HG02981 (cell line): ENCODE measurements around the gene MYL10.
"Not testable (repeated sequence)": the region's sequence is repeated elsewhere in the genome, so short reads cannot be mapped to it uniquely, and the experiment has no call there.

ENCODE experiments used
- ATAC-seq: cut with Tn5 transposase; IDR thresholded peaks from one replicate; pipeline ENCODE4 v1.9.1; 2021; ENCODE audit warnings: mild to moderate bottlenecking, moderate library complexity; ENCODE audit not compliant: unreplicated experiment

Gene MYL10

DNA sequence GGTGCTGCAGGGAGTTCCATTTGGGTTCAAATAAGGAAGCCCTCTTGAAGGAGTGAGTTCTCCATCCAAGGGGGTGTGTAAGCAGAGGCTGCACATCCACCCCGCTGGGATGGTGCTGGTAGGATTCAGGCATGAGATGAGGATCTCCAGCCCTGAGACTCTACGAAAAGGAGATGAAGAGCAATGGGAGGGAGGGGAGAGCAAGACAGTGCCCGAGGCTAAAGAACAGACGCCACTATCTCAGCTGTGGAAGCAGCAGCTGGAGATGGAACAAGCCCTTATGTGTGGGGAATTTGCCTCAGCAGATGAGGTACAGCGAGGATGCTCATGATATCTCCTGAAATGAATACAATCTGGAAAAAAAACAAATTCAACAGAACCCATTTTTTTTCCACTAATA lies 28.1 kb upstream of the MYL10 start:
- no peak for ATAC-seq

DNA sequence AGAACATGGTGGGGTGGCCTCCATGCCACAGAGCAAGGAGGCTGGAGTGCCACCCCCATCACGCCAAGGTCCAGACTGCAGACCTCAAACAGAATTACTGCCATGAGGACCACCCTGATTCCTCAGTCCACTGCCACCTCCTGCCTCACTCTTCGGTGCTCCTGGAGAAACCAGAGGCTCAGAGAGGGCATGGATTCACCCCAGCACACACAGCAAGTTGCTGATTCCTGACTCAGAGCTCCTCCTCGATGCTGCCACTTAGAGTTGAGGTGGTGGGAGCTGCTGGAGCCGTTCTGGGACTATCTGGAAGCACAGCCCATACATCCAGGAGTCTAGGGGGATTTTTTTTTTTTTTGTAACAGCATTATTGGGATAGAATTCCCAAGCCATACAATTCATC lies 22.0 kb upstream of the MYL10 start:
- ATAC-seq = no peak

DNA sequence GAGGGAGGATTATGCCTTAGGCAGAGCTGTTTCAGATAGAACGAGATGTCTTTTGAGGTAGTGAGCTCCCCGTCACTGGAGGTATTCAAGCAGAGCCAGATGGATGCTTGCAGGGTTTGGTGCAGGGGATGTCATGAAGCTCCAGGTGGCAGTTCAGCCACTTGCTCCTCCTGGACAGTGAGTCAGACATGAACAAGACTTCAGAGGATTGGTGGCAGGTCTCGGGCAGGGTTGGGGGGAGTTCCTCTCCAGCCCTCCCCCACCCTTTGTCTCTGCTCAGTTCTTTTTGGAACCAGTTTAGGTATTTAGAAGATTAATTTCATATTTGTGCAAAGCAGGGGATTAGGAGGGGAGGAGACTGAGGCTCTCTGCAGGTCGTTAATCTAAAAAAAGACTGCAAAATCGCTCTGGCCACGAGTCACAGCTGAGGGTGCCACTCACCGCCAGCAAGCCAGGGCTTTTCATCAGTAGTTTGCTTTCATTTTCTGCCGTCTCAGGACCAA lies 21.5 kb upstream of the MYL10 start:
- no peak for ATAC-seq

DNA sequence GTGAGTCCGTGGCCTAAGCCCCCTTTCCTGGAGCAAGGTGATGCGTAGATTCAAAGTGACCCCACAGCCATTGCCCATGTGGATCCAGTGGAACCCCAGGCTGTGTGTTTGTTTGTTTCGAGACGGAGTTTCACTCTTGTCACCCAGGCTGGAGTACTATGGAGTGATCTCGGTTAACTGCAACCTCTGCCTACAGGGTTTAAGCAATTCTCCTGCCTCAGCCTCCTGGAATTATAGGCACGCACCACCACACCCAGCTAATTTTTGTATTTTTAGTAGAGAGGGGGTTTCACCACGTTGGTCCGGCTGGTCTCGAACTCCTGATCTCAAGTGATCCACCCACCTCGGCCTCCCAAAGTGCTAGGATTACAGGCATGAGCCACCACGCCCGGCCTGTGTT lies 18.8 kb upstream of the MYL10 start:
- ATAC-seq = not testable (repeated sequence)

DNA sequence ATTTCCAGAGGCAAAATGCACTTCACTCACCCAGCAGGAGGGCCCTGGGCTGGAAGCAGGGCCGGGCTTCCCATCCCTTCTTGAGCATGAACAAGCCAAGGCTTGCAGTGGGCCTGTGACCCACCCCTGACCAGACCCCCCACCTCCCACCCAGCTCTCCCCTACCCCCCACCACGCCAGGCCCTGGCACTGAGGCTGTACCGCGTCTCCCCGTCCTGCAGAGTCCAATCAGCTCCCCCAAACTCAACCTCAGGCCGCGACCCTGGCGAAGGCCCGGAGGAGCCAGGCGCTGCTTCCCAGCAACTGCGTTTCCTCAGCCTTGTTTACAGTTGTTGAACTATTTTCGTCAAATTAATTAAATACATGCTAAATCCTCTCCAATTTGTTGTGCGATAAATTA lies 16.9 kb upstream of the MYL10 start:
- no peak for ATAC-seq

DNA sequence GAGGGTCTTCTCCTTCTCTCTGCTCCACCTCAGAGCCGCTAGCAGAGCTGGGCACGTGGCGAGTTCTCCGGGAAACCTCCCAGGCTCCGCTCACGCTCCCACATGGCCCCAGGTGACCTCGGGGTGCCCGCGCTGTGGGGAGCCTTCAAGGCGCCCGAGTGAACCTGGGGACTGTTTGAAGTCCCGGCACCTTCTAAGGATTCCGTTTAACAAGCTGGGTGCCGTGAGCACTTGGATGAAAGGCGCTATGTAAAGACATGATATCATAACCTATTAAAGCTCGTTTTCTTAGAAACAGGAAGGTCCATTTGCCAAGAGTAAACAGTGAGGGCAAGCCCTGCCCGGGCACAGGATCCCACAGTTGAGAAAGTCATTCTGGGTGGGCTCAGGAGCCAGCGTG lies 15.8 kb upstream of the MYL10 start:
- no peak for ATAC-seq

DNA sequence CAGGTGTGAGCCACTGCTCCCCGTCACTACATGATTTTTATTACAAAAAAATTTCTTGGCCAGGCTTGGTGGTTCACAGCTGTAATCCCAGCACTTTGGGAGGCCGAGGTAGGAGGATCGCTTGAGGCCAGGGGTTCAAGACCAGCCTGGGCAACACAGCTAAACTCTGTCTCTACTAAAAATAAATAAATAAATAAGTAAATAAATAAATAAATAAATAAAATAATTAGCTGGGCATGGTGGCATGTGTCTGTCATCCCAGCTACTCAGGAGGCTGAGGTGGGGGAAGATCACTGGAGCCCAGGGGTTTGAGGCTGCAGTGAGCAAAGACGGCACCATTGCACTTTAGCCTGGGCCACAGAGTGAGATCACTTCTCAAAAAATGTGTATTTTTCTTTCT lies 10.0 kb upstream of the MYL10 start:
- not testable (repeated sequence) for ATAC-seq

DNA sequence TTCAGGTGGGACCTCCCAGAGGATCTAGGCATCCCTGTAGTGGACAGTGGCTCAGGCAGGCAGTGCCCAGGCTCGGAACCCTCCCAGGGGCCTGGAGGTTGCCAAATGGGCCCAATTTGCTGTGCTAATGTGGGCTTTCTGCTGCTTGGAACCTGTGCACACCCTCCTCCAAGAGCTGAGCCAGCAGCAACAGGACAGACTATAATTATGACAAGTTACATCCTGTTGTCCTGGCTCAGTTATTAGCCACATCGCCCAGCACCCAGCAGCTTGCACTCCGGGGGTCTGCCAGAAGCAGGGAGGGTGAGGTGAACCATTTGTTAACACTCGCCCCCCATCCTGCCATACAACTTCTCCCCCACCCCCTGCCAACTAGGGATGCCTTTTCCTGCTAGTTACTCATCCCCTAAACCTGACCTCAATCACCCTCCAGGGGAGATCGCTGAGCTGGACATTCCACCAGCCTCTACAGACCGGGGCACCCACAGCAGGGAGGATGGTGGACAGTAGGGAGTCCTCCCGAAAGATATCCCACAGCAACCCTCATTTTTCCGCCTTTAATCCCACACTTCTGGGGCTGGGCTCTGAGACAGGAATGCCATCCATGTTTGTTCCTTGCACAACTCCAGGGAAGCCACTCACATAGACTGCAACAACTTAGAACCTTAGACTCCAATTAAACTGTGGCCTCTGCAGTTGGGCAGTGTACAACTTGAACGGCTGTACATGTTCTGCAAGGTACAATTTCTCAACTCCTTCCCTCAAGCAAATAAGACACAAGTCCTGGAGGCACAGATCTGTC lies 7.9 kb upstream of the MYL10 start:
- ATAC-seq = no peak

DNA sequence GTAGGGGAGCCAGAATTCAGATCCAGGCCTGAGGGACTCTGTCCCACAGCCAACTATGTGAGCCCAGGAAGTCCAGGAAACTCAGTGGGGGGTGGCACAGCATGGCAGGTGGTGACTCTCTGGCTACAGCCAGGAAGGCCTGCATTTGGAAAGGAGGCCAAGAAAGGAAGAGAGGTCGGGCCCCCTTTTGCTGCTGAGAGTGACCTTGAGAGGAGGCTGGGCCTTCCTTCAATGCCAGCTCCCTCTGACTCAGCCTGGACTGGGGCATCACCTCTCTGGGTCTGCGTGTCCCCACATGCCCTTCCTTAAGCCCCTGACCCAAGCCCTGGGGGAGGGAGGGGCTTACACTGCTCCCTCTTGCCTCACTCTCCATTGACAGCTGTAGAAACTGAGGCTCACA lies 6.4 kb upstream of the MYL10 start:
- ATAC-seq = no peak

DNA sequence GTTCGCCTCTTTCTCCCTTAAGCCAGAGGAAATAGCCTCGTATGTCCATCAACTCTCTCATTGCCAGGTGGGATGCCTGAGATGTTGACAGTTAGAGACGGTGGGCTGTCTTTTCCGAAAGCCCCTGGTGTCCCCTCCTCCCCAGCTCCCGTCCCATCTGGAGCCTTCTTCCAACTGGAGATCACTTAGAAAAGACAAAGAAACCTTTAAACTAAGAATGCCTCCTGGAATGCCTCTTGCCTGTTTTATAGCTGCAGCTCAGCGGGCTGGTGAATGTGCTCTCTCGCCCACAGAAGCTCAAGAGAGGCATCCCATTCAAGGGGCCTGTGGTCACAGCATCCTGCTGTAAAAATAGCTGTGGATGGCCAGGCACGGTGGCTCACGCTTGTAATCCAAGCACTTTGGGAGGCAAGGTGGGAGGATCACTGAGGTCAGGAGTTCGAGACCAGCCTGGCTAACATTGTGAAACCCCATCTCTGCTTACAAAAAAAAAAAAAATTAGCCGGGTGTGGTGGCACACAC lies 5.2 kb upstream of the MYL10 start:
- no peak for ATAC-seq

DNA sequence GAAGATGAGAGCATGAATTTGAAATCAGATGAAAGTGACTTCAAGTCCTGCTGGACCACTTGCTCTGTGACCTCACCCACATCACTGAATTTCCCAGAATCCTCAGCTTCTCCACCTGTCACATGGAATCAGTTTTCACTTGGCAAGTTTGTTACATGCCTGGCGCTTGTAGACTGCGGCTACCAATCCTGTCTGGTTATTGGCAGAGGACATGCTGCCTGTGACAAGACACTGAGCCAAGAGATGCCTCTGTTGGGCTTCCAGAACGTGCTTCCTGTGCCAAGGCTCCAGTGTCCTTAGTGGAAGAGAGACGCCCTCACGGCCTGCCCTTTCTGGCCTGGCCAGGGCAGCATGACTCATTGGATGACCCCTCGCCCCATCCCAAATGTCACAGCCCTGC lies 4.4 kb upstream of the MYL10 start:
- ATAC-seq = no peak

DNA sequence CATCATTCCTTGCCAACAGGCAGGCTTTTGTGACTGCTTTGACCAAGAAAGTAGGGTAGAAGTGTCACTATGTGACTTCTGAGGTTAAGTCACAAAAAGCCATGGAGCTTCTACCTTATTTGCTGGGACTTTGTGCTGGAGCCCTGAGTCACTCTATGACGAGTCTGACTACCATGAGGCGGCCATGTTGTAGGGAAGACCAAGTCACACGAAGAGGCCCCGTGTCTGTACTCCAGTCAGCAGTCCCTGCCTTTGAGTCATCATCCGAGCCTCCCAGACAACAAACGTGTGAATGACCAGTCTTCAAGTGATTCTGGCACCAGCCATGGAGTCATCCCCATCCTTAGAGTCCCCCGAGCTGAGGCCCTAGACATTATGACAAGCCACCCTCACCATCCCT lies 3.5 kb upstream of the MYL10 start:
- ATAC-seq = no peak

DNA sequence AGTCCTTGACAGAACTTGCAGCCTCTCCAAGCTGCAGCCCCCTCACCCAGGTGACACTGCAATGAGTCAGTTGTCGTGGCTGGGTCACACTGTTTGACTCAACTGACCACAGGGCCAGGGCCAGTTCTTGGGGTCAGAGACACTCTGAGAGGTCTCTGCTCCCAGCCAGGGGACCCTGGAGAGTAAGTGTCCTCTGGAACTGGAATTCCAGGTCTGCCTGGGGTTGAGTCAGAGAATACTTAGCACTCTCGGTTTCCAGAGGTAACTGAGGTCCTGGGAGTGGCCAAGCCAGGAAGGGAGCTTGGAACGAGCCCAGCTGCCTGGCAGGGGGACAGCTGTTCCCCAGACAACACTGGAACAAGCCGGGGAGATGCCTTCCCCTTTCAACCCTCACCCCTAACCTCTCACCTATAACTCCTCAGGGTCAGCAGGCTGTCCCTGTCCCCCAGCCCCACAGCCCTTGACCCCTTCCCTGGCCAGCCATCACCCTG lies 2.2 kb upstream of the MYL10 start:
- ATAC-seq = no peak

DNA sequence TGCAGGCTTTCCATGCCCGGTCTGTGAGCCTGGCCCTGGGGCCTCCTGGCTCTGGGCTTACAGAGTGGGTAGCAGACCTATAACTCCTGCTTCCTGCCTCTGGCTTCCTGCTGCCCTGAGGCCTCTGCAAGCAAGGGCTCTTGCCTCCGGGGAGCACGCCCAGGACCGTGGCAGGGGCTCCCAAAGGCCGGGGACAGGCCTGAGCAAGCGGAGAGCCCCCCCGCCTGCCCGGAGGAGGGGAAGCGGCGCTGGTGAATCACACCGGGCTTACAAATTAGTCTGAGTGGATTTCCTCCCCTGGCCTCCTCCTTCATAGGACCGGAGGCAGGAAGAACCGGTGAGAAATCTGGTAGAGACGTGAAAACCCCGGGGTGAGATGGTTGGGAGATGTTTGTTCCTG lies 1.5 kb upstream of the MYL10 start:
- no peak for ATAC-seq

DNA sequence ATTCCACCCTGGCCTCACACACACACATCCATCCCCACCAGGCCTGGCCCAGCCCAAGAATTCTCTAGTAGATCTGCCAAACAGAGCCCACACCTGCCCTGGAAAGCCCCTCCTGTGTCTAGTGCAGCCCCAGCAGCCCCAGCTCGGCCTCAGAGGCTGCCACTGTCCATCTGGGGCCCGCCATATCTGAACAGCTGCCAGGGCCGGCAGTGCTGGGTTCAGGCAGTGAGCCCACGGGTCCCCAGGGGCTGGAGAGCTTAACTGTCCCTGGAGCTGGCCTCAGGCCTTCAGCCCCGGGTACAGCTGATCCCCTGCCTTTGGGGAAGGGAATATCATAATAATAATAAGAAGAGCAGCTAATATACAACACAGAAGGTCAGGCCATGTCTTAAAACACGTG lies 574 bp downstream of the MYL10 start:
- ATAC-seq = no peak

DNA sequence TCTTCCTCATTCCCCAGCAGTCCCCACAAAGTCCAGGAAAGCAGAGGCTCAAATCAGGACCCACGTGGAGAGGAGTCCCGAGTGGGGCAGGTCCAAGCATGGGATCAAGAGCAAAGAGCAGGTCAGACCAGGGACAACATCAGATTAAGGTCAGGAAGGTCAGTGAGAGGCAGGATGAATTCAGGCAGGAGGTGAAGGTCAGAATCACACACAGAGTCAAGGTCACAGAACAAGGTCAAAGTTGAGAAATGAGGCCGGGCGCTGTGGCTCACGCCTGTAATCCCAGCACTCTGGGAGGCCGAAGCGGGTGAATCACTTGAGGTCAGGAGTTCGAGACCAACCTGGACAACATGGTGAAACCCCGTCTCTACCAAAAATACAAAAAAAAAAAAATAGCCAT lies 2.3 kb downstream of the MYL10 start:
- no peak for ATAC-seq

DNA sequence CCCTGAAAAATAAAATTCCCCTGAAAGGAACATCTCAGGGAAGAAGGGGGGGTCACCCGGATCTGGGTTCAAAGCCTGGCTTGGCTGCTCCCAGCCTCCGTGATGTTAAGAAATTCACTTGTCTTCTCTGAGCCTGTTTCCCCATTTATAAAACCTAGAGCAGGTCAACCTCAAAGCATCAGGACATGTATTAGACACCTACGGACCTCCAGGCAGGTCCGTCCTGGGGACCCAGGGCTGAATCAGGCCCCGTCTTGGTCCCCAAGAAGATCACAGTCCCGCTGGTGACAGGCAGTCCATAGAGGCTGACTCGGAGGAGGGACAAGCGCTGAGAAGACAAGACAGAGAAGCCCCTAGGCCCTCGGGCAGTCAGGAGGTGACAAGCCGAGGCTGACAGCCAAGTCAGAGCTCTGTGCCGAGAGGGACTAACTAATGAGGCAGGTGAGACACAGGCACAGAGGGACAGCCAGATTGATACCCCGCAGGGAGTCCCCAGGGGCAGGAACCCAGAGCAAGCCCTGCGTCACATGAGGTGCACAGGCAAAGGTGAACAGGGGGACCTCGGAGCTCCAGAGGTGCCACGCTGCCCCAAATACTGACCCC lies 2.9 kb downstream of the MYL10 start:
- ATAC-seq = no peak

DNA sequence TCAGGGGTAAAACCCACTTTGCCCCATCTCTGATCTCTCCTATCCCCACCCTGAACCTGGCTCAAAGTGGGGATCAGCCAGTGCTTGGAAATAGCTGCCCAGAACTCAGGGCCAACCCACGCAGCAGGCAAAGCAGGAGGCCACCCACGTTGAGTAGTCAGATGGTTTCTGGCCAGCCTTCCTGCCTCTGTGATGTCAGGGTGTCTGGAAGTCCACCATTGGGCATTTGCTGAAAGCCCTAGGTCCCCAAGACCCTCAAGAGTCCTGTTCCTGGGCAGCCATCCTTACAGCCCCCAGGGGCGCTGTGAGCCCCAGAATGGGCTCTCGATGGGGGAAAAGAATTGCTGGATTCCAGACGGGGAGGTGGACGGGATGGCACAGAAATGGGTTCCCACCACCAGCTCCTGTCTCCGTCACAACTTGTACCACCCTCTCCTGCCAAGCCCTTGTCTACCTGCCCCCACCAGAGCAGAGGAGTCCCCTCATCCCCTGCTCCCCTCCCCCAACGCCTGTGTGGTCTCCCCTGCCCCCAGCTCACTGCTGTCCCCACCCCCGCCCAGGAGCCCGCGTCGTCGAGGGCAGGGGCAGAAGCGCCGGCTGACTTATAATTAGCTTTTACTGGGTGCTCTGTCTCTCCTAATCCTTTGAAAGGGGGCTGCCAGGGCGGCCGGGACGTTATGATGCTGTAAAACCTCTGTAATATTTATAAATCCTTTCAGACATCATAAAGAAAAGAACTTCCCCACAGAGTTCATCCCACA lies 3.9 kb downstream of the MYL10 start:
- no peak for ATAC-seq

DNA sequence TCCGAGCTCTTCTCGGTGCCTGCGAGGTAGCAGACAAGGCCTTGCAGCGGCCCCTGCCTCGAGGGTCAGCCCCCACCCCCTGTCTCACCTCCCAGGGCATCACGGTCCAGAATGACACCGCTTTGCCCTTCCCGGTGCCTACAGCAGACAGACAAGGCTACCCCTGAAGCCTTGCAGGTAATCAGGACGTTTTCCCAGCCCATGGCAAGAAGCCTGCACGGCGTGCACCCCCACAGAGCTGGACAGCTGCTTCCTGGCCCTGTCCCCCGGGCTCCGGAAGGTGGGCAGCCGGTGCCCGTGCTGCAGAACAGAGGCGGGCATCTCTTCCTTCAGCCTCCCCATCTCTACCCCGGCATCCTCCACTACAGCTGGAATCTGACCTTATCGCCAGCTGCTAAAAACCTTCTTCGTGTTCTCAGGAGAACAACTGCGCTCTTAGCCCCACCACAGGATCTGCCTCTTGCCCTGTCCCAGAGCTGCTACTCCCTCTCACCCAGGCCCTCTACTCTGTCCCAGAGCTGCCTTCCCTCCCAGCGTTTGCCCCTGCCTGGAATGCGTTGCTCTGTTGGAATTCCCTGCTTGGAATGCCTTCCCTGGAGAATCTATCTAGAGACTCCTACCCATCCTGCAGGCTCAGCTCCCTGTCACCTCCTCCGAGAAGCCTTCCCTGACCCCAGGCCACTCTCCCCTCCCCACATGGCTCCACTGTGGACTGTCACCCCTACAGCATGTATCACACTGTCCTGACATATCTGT lies 4.7 kb downstream of the MYL10 start:
- ATAC-seq = no peak

DNA sequence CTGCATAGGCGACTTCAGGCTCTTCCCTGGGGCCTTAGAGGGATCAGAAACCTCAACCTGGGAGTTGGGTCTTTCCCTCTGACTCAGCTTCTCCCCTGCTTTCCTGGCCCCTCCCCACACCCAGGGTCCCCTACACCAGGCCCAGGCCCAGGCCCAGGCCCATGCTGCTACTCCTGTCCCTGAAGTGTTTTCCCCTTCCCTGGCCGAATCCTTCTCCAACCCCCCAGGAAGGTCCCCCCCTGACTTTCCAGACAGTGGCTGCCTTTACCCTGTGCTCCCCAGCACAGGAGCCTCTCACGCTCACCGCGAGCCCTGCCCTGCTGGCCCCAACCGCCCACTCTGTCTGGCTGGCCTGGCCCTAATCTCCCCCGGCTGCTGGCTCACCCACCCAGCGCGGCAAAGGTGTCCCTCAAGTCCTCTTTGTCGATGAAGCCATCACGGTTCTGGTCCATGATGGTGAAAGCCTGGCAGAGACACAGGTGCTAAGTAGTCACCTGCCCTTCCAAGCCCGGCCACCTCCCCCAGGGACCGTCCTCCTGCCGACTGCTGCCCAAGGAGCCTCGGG lies 6.4 kb downstream of the MYL10 start:
- ATAC-seq = no peak
